ENCODE data around the gene MYH9.

The MYH9 gene

DNA sequence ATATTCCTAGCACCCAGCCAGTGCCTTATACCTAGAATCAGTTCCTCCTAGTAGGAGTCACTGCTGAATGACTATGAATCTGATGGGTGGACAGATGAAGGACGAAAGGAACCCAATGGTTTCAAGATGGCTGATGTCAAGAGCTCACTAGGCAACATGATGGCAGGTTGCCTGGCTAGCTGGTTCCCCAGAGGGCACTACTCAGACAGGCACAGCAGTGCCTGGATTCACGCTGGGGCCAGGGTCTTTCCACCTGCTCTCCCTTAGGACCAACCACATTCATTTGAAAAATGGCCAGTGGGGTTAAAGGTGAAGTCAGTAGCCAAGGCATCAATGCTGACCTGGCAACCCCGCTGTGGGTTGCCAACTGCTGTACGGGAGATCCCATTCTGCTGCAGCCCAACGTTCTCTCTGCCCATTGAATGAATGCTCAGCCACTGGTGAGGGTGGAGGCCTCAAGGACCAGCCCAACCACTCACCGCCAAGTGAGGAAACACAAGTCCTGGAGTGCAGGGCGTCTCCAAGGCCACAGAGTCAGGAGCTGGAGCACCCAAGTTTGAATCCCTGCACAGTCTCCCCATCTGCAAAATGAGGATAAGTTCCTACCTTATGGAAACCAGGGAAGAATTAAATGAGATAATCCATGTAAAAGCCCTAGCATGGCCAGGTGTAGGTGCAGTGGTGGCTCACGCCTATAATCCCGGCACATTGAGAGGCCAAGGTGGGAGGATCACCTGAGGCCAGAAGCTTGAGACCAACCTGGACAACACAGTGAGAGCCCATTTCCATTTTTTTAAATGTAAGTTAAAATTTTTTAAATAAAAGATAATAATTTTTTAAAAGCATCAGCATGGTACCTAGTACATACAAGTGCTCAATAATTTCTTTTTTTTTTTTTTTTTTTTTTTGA lies 12.4 kb downstream of the MYH9 start:
- Histone ChIP-seq H3K79me2 (peaks cover 51% of the 10 kb centered on the region), H3K9ac (no peak overlapping the region), H3K4me2 (ENCODE audit: low read length) (no peak overlapping the region), H3K27me3 (ENCODE audit: control insufficient read depth, insufficient read depth, low read length) (no peaks in the 10 kb centered on the region), H2AFZ (no peak overlapping the region), H3K36me3 (ENCODE audit: control insufficient read depth, insufficient read depth, low read length) (no peaks in the 10 kb centered on the region), H3K4me1 (peaks cover 29% of the 10 kb centered on the region), H3K27ac (no peak overlapping the region), H3K9me3 (ENCODE audit: control insufficient read depth, low read length) (no peaks in the 10 kb centered on the region), H3K4me3 (ENCODE audit: low read depth, low read length) (no peak overlapping the region)
- no peak for TF ChIP-seq CTCF (IDR thresholded peaks at IDR 0.05)

DNA sequence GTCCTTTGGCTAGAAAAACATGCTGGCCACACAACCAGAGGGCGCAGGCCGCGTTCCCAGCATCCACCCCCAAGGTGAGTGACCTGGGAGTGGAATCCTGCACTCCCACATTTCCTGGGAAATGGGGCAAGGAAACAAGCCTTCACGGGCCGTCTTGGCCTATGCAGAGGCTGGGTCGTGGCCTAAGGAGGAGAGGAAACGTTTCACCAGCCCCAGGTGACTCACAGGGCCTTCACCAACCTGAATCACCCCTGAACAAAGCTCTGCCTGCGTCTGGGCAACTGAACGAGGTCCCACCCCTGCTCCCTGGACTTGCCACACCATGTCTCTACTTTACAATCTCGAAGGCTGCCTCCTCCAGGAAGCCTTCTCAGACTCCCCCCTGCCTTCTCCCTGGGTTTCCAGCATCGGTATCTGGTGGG lies 13.2 kb downstream of the MYH9 start:
- no peak for TF ChIP-seq CTCF (IDR thresholded peaks at IDR 0.05)
- H3K9ac ChIP-seq, result no peak overlapping the region
- no peaks in the 10 kb centered on the region for H3K27me3 ChIP-seq (ENCODE audit: control insufficient read depth, insufficient read depth, low read length)
- H3K9me3 ChIP-seq (ENCODE audit: control insufficient read depth, low read length), result no peaks in the 10 kb centered on the region
- H3K27ac ChIP-seq, result no peak overlapping the region
- no peak overlapping the region for H3K4me2 ChIP-seq (ENCODE audit: low read length)
- H3K36me3 ChIP-seq (ENCODE audit: control insufficient read depth, insufficient read depth, low read length), result no peaks in the 10 kb centered on the region
- H3K79me2 ChIP-seq, result peaks cover 43% of the 10 kb centered on the region
- no peak overlapping the region for H3K4me3 ChIP-seq (ENCODE audit: low read depth, low read length)
- H3K4me1 ChIP-seq, result peaks cover 36% of the 10 kb centered on the region
- H2AFZ ChIP-seq, result no peak overlapping the region

DNA sequence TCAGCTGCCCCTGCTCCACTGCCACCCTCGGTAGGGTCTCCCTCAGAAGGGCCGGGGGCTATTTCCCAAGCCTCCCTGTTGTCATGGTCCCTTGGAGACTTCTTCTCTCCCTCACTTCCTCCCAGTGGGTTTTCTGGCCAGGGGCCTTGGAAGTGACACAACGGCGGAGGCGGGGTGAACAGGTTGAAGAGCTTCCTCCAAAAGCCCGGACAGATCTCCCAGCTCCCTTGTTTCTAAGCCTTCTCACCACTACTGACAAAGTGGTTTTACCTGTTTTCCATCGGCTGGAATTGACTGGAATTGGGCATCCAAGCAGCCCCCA lies 14.5 kb downstream of the MYH9 start:
- Histone ChIP-seq H3K36me3 (ENCODE audit: control insufficient read depth, insufficient read depth, low read length) (no peaks in the 10 kb centered on the region), H3K27me3 (ENCODE audit: control insufficient read depth, insufficient read depth, low read length) (no peaks in the 10 kb centered on the region), H3K79me2 (peaks cover 38% of the 10 kb centered on the region), H3K4me2 (ENCODE audit: low read length) (peak overlapping the region; percentile 22), H3K9ac (no peak overlapping the region), H3K4me3 (ENCODE audit: low read depth, low read length) (no peak overlapping the region), H3K27ac (peak overlapping the region; percentile 93), H3K9me3 (ENCODE audit: control insufficient read depth, low read length) (no peaks in the 10 kb centered on the region), H2AFZ (no peak overlapping the region), H3K4me1 (peaks cover 40% of the 10 kb centered on the region)
- TF ChIP-seq CTCF (IDR thresholded peaks at IDR 0.05), result no peak

GRCh38 chr22:36371920-36372319 lies 15.8 kb downstream of the MYH9 start:
- no peak overlapping the region for H3K9ac ChIP-seq
- no peak overlapping the region for H2AFZ ChIP-seq
- H3K27ac ChIP-seq, result peak overlapping the region; percentile 93
- peaks cover 47% of the 10 kb centered on the region for H3K4me1 ChIP-seq
- H3K79me2 ChIP-seq, result peaks cover 29% of the 10 kb centered on the region
- TF ChIP-seq CTCF (IDR thresholded peaks at IDR 0.05), result no peak
- H3K9me3 ChIP-seq (ENCODE audit: control insufficient read depth, low read length), result no peaks in the 10 kb centered on the region
- no peaks in the 10 kb centered on the region for H3K27me3 ChIP-seq (ENCODE audit: control insufficient read depth, insufficient read depth, low read length)
- H3K36me3 ChIP-seq (ENCODE audit: control insufficient read depth, insufficient read depth, low read length), result no peaks in the 10 kb centered on the region
- peak overlapping the region; percentile 9 for H3K4me2 ChIP-seq (ENCODE audit: low read length)
- H3K4me3 ChIP-seq (ENCODE audit: low read depth, low read length), result no peak overlapping the region

Measured in parathyroid adenoma (tissue), 2 donors.